Measurements from ENCODE around the gene HACL1. TPM values are rescaled to one million over a fixed set of nuclear protein-coding genes. Genes with fewer than 3 reads are reported as not detected.
"Not testable (repeated sequence)": the region's sequence is repeated elsewhere in the genome, so short reads cannot be mapped to it uniquely, and the experiment has no call there.

The HACL1 gene
- total RNA-seq, 2 donors from 2014 or later: 24.4 to 28.0 TPM

GRCh38 chr3:15635121-15635661 is 33.8 kb upstream of the HACL1 start:
- no peaks in the 10 kb centered on the region for H3K27me3 Mint-ChIP-seq
- H3K9me3 Mint-ChIP-seq: no peaks in the 10 kb centered on the region
- peak overlapping the region; percentile 61 for H3K4me3 Mint-ChIP-seq
- ATAC-seq: no peak
- DNase-seq (ENCODE audit: low spot score): no peak
- peak overlapping the region; percentile 97 to 99 for H3K27ac Mint-ChIP-seq
- no peaks in the 10 kb centered on the region for H3K36me3 Mint-ChIP-seq
- H3K4me1 Mint-ChIP-seq (ENCODE audit: low read depth in 2 of 2): peaks cover 61 to 68% of the 10 kb centered on the region in 2 donors

- H3K4me1 Mint-ChIP-seq (ENCODE audit: low read depth in 2 of 2): peaks cover 65 to 73% of the 10 kb centered on the region in 2 donors
- H3K27me3 Mint-ChIP-seq: no peaks in the 10 kb centered on the region
- H3K4me3 Mint-ChIP-seq: peak overlapping the region; percentile 41
- no peaks in the 10 kb centered on the region for H3K9me3 Mint-ChIP-seq
- ATAC-seq (no peak), DNase-seq (ENCODE audit: low spot score) (no peak)
- no peaks in the 10 kb centered on the region for H3K36me3 Mint-ChIP-seq
- H3K27ac Mint-ChIP-seq: peak overlapping the region; percentile 97 to 99
Measured at GRCh38 chr3:15634671-15635070, 33.3 kb upstream of the HACL1 start.

- H3K9me3 Mint-ChIP-seq: no peaks in the 10 kb centered on the region
- ATAC-seq (no peak), DNase-seq (ENCODE audit: low spot score) (no peak)
- no peak overlapping the region for H3K4me3 Mint-ChIP-seq
- H3K27me3 Mint-ChIP-seq: no peaks in the 10 kb centered on the region
- H3K4me1 Mint-ChIP-seq (ENCODE audit: low read depth in 2 of 2): peaks cover 65 to 72% of the 10 kb centered on the region in 2 donors
- H3K36me3 Mint-ChIP-seq: no peaks in the 10 kb centered on the region
- peak overlapping the region; percentile 97 to 99 for H3K27ac Mint-ChIP-seq
Measured at GRCh38 chr3:15633766-15634598, 32.6 kb upstream of the HACL1 start.

- no peaks in the 10 kb centered on the region for H3K9me3 Mint-ChIP-seq
- no peak overlapping the region for H3K4me3 Mint-ChIP-seq
- H3K27me3 Mint-ChIP-seq: no peaks in the 10 kb centered on the region
- peak overlapping the region in 1 of 2 donors; percentile 97 for H3K27ac Mint-ChIP-seq
- DNase-seq (ENCODE audit: low spot score): no peak
- H3K36me3 Mint-ChIP-seq: no peaks in the 10 kb centered on the region
- no peak for ATAC-seq
- H3K4me1 Mint-ChIP-seq (ENCODE audit: low read depth in 2 of 2): peaks cover 57 to 64% of the 10 kb centered on the region in 2 donors
Measured at GRCh38 chr3:15633159-15633558, 31.8 kb upstream of the HACL1 start.

GRCh38 chr3:15632212-15632580 is 30.8 kb upstream of the HACL1 start:
- Mint-ChIP-seq H3K4me3 (peak overlapping the region; percentile 52), H3K4me1 (ENCODE audit: low read depth in 2 of 2) (peaks cover 47 to 54% of the 10 kb centered on the region in 2 donors), H3K27ac (peak overlapping the region; percentile 63 to 77), H3K36me3 (no peaks in the 10 kb centered on the region), H3K27me3 (no peaks in the 10 kb centered on the region), H3K9me3 (no peaks in the 10 kb centered on the region)
- ATAC-seq (no peak), DNase-seq (ENCODE audit: low spot score) (no peak)

- H3K4me1 Mint-ChIP-seq (ENCODE audit: low read depth in 2 of 2): peaks cover 43 to 50% of the 10 kb centered on the region in 2 donors
- H3K9me3 Mint-ChIP-seq: no peaks in the 10 kb centered on the region
- ATAC-seq: no peak
- H3K4me3 Mint-ChIP-seq: peak overlapping the region; percentile 52
- H3K27ac Mint-ChIP-seq: peak overlapping the region; percentile 63 to 77
- DNase-seq (ENCODE audit: low spot score): no peak
- H3K27me3 Mint-ChIP-seq: no peaks in the 10 kb centered on the region
- H3K36me3 Mint-ChIP-seq: no peaks in the 10 kb centered on the region
Measured at GRCh38 chr3:15631426-15632211, 30.2 kb upstream of the HACL1 start.

- Mint-ChIP-seq H3K36me3 (no peaks in the 10 kb centered on the region), H3K27ac (peak overlapping the region; percentile 58 to 77), H3K9me3 (no peaks in the 10 kb centered on the region), H3K27me3 (no peaks in the 10 kb centered on the region), H3K4me1 (ENCODE audit: low read depth in 2 of 2) (peaks cover 40 to 47% of the 10 kb centered on the region in 2 donors), H3K4me3 (peak overlapping the region; percentile 41)
- DNase-seq (ENCODE audit: low spot score) (no peak), ATAC-seq (peak; percentile 44 to 46)
Measured at GRCh38 chr3:15630646-15631350, 29.4 kb upstream of the HACL1 start.

GRCh38 chr3:15629860-15630597 is 28.7 kb upstream of the HACL1 start:
- Mint-ChIP-seq H3K4me3 (peak overlapping the region; percentile 41), H3K27me3 (no peaks in the 10 kb centered on the region), H3K36me3 (no peaks in the 10 kb centered on the region), H3K4me1 (ENCODE audit: low read depth in 2 of 2) (peaks cover 39 to 44% of the 10 kb centered on the region in 2 donors), H3K9me3 (no peaks in the 10 kb centered on the region), H3K27ac (peak overlapping the region; percentile 58 to 77)
- peak; percentile 95 to 97 for ATAC-seq
- peak; percentile 81 for DNase-seq (ENCODE audit: low spot score)

- Mint-ChIP-seq H3K4me1 (ENCODE audit: low read depth in 2 of 2) (peaks cover 44% of the 10 kb centered on the region in 2 donors), H3K36me3 (peaks cover 6% of the 10 kb centered on the region), H3K27ac (no peak overlapping the region), H3K27me3 (no peaks in the 10 kb centered on the region), H3K4me3 (no peak overlapping the region), H3K9me3 (no peaks in the 10 kb centered on the region)
- DNase-seq (ENCODE audit: low spot score) (no peak), ATAC-seq (no peak)
Measured at GRCh38 chr3:15628967-15629366, 27.6 kb upstream of the HACL1 start.

- Mint-ChIP-seq H3K4me1 (ENCODE audit: low read depth in 2 of 2) (peaks cover 24 to 31% of the 10 kb centered on the region in 2 donors), H3K27me3 (no peaks in the 10 kb centered on the region), H3K36me3 (peaks cover 46% of the 10 kb centered on the region), H3K27ac (peak overlapping the region; percentile 77 to 87), H3K9me3 (peaks cover 14% of the 10 kb centered on the region), H3K4me3 (peak overlapping the region; percentile 70)
- no peak for DNase-seq (ENCODE audit: low spot score)
- ATAC-seq: peak; percentile 48 to 57
Measured at GRCh38 chr3:15623535-15624440, 22.4 kb upstream of the HACL1 start.

GRCh38 chr3:15619659-15620464 is 18.5 kb upstream of the HACL1 start:
- peaks cover 14% of the 10 kb centered on the region for H3K9me3 Mint-ChIP-seq
- H3K4me3 Mint-ChIP-seq; ATAC-seq; H3K27ac Mint-ChIP-seq; DNase-seq (ENCODE audit: low spot score); H3K27me3 Mint-ChIP-seq: not testable (repeated sequence)
- H3K4me1 Mint-ChIP-seq (ENCODE audit: low read depth in 2 of 2): peaks cover 19 to 24% of the 10 kb centered on the region in 2 donors
- peaks cover 46% of the 10 kb centered on the region for H3K36me3 Mint-ChIP-seq
